GM20431 (cell line): ENCODE data around the gene ROR2.

Experiments
- in situ Hi-C: fragments of 300-500 bp; cut with MseI, MboI; formaldehyde crosslinking; loops from one replicate; pipeline ENCODE4 v1.15.0; 2020; ENCODE audit warnings: low sequenced_read_pairs; ENCODE audit not compliant: unreplicated experiment

The ROR2 gene

DNA sequence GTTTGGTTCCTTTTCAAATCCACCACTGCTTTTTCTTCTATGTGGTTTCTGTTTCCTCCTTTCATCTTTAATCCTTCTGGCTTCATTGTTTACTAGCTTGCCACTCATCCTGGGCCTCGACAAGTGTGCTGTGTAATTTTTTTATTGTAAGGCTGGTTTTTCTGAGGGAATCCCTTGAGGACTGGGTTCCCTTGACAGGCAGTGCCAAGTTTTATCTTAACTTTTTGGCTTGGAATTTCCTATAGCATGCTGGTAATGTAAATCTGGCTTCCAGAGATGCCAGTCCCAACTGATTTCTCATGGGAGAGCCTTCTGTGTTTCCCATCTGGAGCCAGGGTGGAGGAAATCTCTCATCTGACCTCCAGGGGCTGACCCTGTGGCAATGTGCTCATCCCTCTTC is 184.7 kb downstream of the ROR2 start:
- in situ Hi-C loops: no loop called here

DNA sequence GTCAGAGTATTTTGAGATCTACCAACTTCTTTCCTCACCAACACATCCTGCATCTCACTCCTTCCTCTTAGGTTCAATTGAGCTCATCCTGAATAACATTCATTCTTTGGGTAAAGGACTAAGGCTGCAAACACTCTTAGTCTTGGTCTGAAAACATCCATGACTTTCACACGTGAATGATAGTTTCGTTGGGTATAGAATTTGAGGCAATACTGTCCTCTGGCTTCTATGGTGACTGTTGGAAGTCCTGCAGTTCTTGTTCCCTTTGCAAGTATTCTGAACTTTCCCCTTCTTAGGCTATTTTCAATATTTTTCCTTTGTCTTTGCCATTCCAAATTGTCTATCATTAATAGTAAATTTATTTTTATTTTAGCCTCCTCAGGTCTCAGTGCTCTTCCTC is 185.4 kb downstream of the ROR2 start:
- in situ Hi-C loops: no loop called here

DNA sequence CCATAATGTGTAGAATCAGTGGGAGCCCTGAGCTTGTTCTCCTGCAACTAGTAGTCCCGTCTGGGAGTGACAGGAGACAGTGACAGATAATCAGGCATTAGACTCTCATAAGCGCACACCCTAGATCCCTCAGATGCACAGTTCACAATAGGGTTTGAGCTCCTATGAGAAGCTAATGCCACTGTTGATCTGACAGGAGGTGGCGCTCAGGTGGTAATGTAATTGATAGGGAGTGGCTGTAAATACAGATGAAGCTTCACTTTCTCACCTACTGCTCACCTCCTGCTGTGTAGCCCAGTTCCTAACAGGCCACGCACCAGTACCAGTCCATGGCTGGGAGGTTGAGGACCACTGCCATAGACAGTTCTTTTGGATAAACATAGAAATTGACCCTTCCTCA is 188.7 kb downstream of the ROR2 start:
- in situ Hi-C loops: no loop called here

DNA sequence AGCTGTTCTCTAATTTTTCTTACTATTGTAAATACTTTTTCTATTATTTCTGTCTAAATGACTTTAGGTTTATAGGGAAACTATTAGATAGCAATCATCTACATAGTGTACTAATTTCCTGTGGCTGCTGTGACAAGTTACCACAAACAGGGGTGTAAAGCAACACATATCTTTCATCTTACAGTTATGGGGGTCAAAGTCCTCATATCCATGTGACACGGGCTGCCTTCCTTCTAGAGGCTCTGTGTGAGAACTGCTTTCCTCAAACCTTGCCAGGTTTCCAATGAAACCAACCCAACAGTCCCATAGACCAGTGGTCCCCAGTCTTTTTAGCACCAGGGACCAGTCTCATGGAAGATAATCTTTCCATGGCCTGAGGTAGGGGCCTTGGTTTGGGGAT is 189.1 kb downstream of the ROR2 start:
- in situ Hi-C loops: no loop called here

DNA sequence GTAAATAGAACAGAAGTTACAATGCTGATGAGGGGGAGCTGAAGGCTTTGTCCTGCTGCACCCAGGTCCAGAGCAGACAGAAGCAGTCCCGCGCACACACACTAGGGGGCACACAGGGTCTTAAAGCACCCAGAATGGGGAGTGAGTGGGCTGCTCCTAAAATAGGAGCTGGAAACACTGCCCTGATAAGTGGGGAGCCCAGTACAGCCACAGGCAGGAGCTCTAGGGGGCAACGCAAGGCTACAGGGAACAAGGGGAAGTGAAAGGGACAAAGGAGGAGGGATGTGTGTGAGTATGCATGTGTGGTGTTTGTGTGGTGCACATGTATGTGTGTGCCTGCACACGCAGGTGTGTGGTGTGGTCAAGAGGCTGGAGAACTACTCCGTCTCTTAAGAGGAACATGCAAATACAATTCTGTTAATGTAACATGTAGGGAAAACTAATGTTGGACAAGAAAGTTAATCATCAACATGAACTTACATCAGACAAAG is 191.5 kb downstream of the ROR2 start:
- in situ Hi-C loops: no loop called here

DNA sequence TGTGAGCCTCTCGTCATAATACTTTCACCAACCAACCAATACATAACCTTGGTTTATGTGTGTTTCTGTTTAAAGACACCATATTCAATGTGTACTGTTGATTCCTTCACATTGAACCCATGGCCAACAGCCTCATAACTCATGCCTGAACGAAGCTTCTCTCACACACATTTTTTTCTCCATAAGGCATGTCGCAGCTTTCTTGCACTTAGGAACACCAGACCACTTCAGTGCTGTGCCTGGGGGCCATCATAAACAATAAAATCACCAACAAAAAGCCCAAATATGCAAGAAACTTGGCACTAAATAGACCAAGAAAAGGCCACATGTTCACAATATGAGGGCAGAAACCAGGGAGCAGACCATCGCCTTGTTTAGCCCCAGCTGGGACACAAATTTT is 192.2 kb downstream of the ROR2 start:
- in situ Hi-C loops: no loop called here

DNA sequence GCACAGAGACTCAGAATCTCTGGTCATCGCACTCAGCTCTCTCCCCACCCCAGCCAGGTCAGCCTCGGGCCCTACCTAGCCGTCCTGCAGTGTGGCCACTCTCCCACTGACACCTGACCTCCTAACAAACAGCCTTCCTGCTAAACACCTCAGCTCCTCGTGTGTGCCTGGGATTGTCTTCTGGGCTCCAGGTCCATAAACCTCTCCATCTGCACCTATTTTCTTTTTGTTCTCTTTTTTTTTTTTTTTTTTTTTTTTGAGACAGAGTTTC is 193.6 kb downstream of the ROR2 start:
- in situ Hi-C loops: no loop called here

DNA sequence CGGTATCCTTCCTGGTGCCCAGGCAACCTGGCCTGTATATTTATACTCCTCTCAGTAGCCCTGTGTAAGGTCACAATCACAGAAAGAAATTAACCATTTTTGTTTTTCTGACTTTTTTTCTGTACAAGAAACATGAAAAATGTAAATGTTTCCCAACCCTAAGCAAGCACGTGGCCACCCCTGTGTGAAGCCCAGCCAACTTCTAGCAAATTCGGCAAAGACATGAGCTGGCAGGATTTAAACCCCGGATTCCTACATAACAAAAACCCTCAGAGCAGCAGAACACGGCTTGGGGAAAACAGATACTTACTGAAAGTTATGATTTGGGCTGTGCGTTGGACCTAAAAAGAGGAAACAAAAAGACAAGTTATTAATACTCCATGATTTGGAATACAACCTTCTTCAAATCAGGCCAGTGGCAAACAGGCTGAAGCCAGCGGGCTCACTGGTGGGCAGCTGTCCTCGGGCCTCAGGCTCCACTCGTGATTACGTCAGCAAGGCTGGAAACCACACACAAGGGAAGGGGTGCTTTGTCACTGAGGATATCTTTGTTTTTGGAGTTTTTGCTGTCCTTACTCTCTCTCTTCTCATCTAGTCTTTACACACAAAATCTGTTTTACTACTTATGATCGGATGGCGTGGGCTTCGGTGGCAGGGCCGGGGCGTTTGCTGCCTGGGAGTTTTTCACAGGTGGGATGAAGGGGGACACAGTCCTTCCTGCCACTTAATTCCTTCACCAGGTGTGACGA is 194.1 kb downstream of the ROR2 start:
- in situ Hi-C loops: no loop called here

DNA sequence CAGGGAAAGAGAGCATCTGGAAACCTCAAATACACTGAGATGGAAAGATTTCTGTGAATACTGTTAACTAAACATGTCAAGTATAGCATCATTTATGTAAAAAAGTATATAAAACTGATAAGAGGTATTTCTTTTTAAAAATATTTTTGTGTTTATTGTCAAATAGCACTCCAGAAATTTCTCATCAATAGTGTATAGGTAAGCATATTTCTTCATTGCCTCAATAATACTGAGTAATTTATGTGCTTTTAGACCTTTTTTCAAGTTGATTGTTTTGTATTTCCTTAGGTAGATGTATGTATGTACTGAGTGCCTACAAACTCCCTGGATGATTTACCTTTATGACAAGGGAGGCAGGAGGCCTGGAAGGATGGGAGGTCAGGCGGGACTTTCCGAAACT is 196.3 kb downstream of the ROR2 start:
- in situ Hi-C loops: no loop called here

DNA sequence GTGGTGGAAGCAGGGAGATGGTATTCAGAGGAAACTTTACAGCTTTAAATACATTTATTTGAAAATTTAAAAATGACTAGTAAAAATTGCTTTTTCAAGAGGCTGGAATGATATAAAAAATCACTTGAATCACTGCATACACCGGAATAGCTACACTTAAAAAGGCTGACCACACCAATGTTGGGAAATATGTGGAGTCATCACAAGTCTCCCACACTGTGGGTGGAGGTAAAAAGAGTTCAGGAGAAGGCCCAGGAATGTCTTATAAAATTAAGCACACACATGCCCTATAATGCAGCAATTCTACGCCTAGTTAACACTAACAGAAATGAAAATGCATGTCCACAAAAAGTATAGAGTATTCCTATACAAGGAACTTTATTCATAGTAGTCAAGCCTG is 198.1 kb downstream of the ROR2 start:
- in situ Hi-C loops: no loop called here

DNA sequence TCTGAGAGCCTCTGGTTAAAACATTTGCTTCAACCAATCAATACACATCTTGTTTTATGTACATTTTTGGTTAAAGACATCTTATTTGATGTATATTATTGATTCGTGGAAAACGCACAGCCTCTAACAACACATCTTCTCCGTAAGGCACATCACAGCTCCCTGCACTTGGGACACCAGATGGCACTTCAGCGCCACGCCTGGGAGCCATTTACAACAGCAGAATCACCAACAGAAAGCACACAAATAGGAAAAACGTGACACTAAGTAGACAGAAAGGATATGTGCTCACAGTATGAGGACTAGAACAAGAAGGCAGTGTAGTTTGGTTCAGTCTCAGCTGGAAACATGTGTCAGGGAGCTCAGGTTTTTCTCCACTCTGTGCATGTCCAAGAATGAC is 199.7 kb downstream of the ROR2 start:
- in situ Hi-C loops: no loop called here

DNA sequence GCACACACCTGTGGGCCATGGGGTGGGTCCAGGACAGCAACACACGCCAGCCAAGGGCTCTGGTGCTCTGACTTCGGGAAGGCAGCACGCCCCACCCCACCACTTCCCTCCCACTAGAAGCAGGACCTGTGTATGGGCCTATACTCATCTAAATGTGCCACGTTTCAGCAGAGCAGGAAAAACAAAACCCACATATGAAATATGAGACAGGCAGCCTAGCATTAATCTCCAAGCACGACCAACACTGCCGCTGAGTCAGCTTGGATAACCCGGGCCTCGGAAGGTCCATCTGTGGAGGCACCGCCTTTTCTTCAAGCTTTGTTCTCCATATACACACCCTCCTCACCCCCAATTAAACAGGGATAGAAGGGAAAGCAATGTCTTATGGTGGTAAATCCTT is 203.1 kb downstream of the ROR2 start:
- in situ Hi-C loops: no loop called here

DNA sequence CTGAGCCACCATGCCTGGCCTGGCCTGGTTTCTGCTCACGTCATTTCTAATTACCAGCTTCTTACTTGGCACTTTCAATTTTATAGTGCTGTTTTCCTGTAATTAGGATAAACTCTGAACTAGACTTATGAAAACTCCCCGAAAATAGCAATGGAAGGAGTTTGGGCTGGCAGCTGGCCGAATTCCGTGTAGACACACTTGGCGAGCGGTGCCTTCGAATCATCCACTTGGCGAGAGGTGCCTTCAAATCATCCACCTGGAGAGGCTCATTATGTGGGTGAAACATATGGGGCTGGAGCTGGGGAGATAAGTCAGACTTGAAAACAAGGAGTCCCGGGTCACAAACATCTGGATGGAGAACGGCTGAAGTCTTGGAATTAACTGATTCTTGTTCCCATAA is 203.7 kb downstream of the ROR2 start:
- in situ Hi-C loops: no loop called here

DNA sequence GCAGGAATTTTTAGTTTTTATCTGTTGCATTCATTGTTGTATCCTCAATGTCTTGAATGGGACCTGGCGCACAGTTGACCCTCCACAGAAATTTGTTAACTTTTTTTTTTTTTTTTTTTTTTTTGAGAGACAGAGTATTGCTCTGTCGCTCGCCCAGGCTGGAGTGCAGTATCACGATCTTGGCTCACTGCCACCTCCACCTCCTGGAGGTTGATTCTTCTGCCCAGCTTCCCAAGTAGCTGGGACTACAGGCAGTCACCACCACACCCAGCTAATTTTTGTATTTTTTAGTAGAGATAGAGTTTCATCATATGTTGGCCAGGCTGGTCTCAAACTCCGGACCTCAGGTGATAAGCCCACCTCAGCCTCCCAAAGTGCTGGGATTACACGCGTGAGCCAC is 205.9 kb downstream of the ROR2 start:
- in situ Hi-C loops: no loop called here

DNA sequence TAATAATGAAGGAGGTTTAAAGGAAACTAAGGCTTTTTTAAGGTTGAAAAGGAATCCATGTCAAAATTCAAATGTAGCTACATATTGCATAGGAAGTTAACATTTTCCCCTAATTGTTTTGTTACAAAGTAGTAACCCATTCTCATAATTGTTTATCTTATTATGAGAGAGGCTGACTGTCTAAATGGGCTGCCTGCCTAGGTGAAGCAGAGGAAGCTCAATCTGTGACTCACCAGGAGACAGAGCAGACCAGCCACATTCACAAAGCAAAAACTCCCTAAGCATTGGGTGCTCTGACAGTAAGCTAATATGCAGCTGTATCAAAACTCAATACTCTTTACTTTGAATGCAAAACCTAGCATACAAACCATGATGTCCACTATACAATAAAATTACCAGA is 208.5 kb downstream of the ROR2 start:
- in situ Hi-C loops: no loop called here

DNA sequence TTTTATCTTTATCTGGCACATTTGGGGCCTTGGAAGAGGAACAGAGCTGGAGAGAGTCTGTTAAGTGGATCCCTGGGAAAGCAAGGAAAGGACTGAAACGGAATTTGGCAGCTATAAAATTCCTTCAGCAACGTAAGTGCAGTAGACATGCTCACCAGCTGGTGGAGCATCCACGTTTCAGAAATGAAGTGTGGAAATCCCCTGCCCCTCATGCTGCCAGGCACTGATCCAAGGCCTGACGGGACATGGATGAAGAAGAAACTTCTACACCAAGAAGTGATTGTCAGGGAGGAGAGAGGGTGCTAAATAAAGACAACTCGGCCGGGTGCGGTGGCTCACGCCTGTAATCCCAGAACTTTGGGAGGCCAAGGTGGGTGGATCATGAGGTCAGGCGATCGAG is 209.3 kb downstream of the ROR2 start:
- in situ Hi-C loops: no loop called here

DNA sequence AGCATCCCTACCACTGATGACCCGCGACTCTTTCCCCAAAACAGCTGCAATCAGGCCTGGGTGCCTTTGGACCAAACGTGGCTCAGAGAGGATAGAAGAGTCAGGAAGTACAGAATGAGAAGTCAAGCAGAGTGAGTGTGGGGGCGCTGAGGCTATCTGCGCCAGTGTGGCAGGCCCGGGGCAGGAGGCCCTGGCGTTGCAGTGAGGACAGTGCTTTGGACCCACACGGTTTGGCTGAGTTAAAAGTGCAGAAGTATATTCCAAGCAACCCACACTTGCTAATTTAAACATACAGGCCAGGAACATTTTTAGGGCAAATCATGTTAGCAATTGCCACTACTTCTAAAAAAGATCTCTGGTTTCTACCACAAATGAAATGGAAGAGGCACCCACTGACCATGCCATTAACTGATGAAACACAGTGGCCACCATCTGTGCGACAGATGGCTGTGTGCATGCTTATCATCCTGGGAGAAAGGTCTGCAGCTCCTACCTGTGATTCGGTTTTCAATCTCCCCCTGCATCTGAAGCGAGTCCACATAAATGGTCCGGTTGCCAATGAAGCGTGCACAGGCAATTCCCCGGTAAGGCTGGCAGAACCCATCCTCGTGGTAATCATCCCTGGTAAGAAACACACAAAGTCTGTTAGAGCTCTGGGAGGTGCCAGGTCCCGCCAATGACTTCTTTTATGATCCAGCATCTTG is 213.0 kb downstream of the ROR2 start:
- in situ Hi-C loops: no loop called here

DNA sequence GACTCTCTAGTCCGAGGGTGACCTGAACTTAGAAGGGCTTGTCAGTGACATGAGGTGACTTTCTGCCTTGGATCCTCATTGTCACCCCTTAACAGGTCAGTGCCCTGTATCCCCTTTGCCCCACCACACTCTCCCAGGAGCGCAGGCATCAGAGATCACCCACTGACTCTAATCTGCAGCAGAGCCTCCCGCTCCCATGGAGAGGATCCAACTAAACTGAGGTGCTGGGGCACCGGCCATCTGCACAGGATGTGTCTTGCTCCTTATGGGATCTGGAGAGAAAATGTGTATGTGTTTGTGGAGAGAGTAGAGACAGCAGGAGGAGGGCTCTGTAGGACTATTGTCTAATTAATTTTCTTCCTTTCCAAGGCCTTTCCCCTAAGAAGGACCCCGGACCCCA is 213.7 kb downstream of the ROR2 start:
- in situ Hi-C loops: no loop called here

DNA sequence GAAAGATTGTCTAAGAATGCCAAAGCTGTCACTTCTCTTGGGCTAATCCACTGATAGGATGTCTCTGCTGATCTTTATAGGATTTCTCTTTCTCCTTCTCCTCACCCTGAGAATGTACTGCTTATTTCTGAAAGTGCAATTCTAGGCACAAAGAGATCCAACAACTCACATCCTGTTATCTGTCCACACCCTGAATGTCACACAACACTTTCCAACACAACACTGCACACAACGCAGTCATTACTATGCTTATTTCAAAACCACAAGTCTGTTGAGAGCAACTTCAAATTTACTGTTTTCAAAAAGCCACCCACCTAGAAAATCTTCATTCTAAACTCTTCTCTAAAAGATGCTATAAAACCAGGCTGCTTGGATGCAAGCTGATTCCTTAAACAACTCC is 215.0 kb downstream of the ROR2 start:
- in situ Hi-C loops: no loop called here

DNA sequence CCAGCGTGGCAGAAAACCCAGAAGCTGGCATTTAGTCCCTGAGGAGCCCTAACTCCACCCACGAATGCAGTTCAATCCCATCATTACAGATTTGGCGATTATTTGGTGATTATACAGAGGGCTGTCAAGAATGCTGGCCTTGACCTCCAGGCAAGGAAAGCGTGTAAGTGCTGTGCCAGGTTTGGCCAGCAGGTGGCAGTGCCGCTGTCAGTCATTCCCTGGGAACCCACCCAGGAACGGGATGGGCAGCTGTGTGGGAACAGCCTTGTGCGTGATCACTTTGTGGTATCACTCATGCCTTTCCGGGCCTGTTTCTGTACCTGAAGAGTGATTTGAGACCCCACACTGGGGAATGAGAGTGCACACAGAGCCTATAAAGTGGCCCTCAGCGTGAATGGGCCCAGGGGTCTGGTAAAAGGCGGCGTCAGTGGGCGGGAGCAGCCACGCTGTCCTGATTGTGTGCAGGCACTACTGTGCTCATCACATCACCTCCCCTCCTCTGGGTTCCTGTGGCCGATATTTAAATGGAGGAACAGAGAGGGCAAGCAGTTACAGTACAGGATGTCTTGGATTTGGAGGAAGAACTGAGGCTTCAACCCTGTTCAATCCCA is 215.6 kb downstream of the ROR2 start:
- in situ Hi-C loops: no loop called here

DNA sequence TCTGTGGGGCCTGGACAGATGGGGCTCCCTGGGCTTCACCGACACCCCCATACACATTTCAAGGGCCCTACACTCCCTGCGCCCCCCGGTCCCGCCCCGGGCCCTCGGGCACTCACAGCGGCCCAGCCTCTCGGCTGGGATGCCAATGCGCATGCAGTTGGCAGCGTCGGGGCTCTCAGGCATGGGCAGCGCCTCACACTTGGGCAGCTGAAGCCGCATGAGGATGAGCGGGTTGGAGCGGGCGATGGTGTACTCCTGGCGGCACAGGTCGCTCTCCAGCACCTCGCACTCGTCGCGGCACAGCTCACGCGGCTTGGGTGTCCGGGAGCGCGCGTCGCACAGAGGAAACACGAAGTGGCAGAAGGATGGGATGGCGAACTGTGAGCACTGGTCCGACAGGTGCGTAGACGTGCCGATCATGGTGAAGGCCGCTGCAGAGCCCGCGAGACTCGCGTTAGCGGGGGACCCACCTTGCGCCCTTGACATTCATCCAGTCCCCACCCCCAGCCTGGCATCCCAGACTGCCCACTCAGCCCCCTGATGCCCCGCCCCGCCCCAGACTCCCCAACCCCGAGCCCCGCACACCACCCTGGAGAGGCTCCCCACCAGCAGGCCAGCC is 216.9 kb downstream of the ROR2 start:
- in situ Hi-C loops: no loop called here
